ENCODE data around the gene SEC23A.

DNA sequence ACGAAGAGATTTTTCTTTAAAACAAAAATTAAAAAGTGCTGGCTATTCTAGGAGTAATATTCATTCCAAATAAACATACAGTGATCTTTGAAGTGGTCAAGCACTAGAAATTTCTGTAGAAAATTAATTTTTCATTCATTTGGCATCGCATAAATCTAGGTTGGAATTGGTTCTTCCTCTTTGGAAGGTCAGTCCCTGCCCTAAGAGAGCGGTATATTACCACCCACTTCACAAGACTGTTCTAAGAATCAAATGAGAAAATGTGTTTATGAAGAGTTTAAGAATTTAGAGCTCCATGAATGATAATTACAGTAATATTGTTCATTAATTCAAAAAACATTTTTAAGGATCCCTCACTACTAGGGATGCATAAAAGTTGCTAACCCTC, 10.6 kb upstream of the SEC23A start:
- TF ChIP-seq, protein P1, sequence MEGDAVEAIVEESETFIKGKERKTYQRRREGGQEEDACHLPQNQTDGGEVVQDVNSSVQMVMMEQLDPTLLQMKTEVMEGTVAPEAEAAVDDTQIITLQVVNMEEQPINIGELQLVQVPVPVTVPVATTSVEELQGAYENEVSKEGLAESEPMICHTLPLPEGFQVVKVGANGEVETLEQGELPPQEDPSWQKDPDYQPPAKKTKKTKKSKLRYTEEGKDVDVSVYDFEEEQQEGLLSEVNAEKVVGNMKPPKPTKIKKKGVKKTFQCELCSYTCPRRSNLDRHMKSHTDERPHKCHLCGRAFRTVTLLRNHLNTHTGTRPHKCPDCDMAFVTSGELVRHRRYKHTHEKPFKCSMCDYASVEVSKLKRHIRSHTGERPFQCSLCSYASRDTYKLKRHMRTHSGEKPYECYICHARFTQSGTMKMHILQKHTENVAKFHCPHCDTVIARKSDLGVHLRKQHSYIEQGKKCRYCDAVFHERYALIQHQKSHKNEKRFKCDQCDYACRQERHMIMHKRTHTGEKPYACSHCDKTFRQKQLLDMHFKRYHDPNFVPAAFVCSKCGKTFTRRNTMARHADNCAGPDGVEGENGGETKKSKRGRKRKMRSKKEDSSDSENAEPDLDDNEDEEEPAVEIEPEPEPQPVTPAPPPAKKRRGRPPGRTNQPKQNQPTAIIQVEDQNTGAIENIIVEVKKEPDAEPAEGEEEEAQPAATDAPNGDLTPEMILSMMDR (IDR thresholded peaks at IDR 0.05), result no peak
- TF ChIP-seq KAT7 (CRISPR knock-in tag; IDR thresholded peaks at IDR 0.05; ENCODE audit: borderline replicate concordance) (no peak), RELA (CRISPR knock-in tag; IDR thresholded peaks at IDR 0.05; ENCODE audit: borderline replicate concordance) (no peak), CREB1 (CRISPR knock-in tag; IDR thresholded peaks at IDR 0.05) (no peak), GABPB1 (CRISPR knock-in tag; IDR thresholded peaks at IDR 0.05) (no peak)
- TF ChIP-seq, protein P2, sequence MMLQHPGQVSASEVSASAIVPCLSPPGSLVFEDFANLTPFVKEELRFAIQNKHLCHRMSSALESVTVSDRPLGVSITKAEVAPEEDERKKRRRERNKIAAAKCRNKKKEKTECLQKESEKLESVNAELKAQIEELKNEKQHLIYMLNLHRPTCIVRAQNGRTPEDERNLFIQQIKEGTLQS (CRISPR knock-in tag; conservative IDR thresholded peaks at IDR 0.05), result no peak
- TF ChIP-seq, protein P3, sequence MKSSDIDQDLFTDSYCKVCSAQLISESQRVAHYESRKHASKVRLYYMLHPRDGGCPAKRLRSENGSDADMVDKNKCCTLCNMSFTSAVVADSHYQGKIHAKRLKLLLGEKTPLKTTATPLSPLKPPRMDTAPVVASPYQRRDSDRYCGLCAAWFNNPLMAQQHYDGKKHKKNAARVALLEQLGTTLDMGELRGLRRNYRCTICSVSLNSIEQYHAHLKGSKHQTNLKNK (CRISPR knock-in tag; IDR thresholded peaks at IDR 0.05), result no peak
- TF ChIP-seq, protein P4, sequence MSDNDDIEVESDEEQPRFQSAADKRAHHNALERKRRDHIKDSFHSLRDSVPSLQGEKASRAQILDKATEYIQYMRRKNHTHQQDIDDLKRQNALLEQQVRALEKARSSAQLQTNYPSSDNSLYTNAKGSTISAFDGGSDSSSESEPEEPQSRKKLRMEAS (CRISPR knock-in tag; IDR thresholded peaks at IDR 0.05), result no peak
- TF ChIP-seq, protein P5, sequence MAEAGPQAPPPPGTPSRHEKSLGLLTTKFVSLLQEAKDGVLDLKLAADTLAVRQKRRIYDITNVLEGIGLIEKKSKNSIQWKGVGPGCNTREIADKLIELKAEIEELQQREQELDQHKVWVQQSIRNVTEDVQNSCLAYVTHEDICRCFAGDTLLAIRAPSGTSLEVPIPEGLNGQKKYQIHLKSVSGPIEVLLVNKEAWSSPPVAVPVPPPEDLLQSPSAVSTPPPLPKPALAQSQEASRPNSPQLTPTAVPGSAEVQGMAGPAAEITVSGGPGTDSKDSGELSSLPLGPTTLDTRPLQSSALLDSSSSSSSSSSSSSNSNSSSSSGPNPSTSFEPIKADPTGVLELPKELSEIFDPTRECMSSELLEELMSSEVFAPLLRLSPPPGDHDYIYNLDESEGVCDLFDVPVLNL (CRISPR knock-in tag; IDR thresholded peaks at IDR 0.05; ENCODE audit: borderline replicate concordance, low read depth), result no peak

Measured in WTC11 (cell line).